AG09309 (cell line): Measurements from ENCODE around the gene LAPTM5.

Source experiments
- DNase-seq: peaks from one replicate; pipeline ENCODE4 v3.0.0-alpha.2; 2010; ENCODE audit warnings: low read depth
- H3K4me3 ChIP-seq: 2 replicates; pipeline ENCODE4 v1.5.1; 2011; ENCODE audit warnings: mild to moderate bottlenecking, low read depth, low read length, moderate library complexity; ENCODE audit not compliant: control insufficient read depth
- CTCF ChIP-seq: IDR thresholded peaks from 2 replicates; pipeline ENCODE4 v1.5.1; 2011; ENCODE audit warnings: mild to moderate bottlenecking, low read depth, low read length, inconsistent platforms; ENCODE audit not compliant: insufficient read depth, control insufficient read depth; ENCODE audit errors: missing control alignments

Gene LAPTM5

GRCh38 chr1:30701258-30701633 is 56.3 kb downstream of the LAPTM5 start:
- TF ChIP-seq CTCF: no peak
- H3K4me3 ChIP-seq: no peak overlapping the region
- DNase-seq: no peak

GRCh38 chr1:30700528-30701257 is 56.9 kb downstream of the LAPTM5 start:
- DNase-seq: peak; percentile 46
- no peak overlapping the region for H3K4me3 ChIP-seq
- TF ChIP-seq CTCF: no peak

GRCh38 chr1:30699762-30700161 is 57.8 kb downstream of the LAPTM5 start:
- no peak for TF ChIP-seq CTCF
- DNase-seq: no peak
- no peak overlapping the region for H3K4me3 ChIP-seq

DNA sequence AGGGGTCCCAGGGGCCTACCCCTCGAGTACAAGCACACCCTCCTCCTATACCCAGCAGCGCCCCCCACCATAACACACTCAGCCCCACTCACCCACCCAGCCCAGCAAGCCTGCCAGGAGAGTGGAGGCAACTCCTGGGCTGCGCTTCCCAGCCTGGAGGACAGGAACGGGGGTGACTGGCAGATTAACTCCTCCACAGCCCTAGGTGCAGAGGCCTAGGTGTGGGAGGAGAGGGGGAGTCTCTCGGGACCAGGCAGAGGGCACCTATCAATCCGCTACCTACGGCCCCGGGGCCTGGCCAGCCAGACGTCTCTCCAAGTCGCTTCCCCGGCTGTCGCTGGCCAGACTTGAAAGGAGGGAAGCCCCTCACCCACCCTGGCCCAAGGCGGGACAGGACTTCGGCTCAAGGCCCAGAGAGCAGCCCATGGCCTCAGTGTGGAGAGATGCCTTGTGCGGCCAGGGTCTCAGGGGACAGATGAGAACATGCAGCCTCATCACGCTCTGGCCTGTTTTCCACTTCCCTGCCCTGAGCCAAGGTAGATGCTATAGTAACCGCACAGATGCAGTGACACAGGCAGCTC is 59.1 kb downstream of the LAPTM5 start:
- no peak overlapping the region for H3K4me3 ChIP-seq
- no peak for DNase-seq
- no peak for TF ChIP-seq CTCF

GRCh38 chr1:30697571-30698376 is 59.8 kb downstream of the LAPTM5 start:
- H3K4me3 ChIP-seq: no peak overlapping the region
- no peak for TF ChIP-seq CTCF
- peak; percentile 13 for DNase-seq

GRCh38 chr1:30696831-30697230 is 60.7 kb downstream of the LAPTM5 start:
- H3K4me3 ChIP-seq: no peak overlapping the region
- DNase-seq: no peak
- TF ChIP-seq CTCF: no peak
